H1 (cell line): ENCODE data around the gene SLC2A11. TPM values are rescaled to one million over a fixed set of nuclear protein-coding genes. Genes with fewer than 3 reads are reported as not detected.

Source experiments
- CTCF ChIA-PET: fragments of 300-600 bp; sonication (Branson Sonifier 250); formaldehyde crosslinking; loops from one replicate; lab custom pipeline; 2021; ENCODE audit not compliant: partially characterized antibody; lab: Charles Lee
- POLR2A ChIA-PET: fragments of 300-600 bp; sonication (Branson Sonifier 250); formaldehyde crosslinking; loops from one replicate; lab custom pipeline; 2021; ENCODE audit warnings: inconsistent platforms; ENCODE audit not compliant: partially characterized antibody; lab: Charles Lee
- DNase-seq, 2 experiments: peaks; one replicate each; pipeline versions ENCODE4 v3.0.0 to v3.0.0-alpha.2; 2010 to 2022; ENCODE audit warnings: low spot score in 2 of 2, low read depth in 1 of 2, mixed read lengths in 1 of 2
- FAIRE-seq: peaks from 2 replicates; lab custom pipeline; 2011; peaks lifted over from hg19 to GRCh38; lab: Jason Lieb, UNC
- H2AFZ ChIP-seq: 2 replicates; pipeline ENCODE4 v1.8.1; 2012; ENCODE audit warnings: low read length, inconsistent platforms
- H2AK5ac ChIP-seq: 2 replicates; pipeline ENCODE4 v1.6.1; 2013; ENCODE audit warnings: low read depth, low read length
- H2BK120ac ChIP-seq: replicated peaks from 2 replicates; pipeline ENCODE3; 2013; ENCODE audit warnings: low read depth, low read length, inconsistent platforms
- H2BK12ac ChIP-seq: 2 replicates; pipeline ENCODE4 v1.6.1; 2013; ENCODE audit warnings: low read depth, low read length
- H2BK15ac ChIP-seq: 2 replicates; pipeline ENCODE4 v1.6.1; 2013; ENCODE audit warnings: low read length
- H2BK20ac ChIP-seq: 2 replicates; pipeline ENCODE4 v1.6.1; 2013; ENCODE audit warnings: low read length
- H2BK5ac ChIP-seq: 2 replicates; pipeline ENCODE4 v1.6.1; 2013; ENCODE audit warnings: low read depth, low read length
- H3K14ac ChIP-seq: 2 replicates; pipeline ENCODE4 v1.6.1; 2013; ENCODE audit warnings: inconsistent platforms; ENCODE audit not compliant: insufficient read length
- H3K18ac ChIP-seq: 2 replicates; pipeline ENCODE4 v1.6.1; 2013; ENCODE audit warnings: low read length; ENCODE audit errors: extremely low read depth
- H3K23ac ChIP-seq: 2 replicates; pipeline ENCODE4 v1.6.1; 2013; ENCODE audit warnings: inconsistent platforms; ENCODE audit not compliant: insufficient read length
- H3K23me2 ChIP-seq: 2 replicates; pipeline ENCODE4 v1.6.1; 2013; ENCODE audit warnings: low read depth, low read length
- H3K27ac ChIP-seq: 2 replicates; pipeline ENCODE4 v1.6.1; 2011; ENCODE audit warnings: low read depth, low read length, inconsistent platforms
- H3K27me3 ChIP-seq, 4 experiments: replicated peaks in 1 of 4; 1 replicate in 1 of 4; 2 replicates in 3 of 4; pipeline versions ENCODE4 v1.6.1 to v1.8.1; 2011 to 2013; ENCODE audit warnings: low read length in 3 of 4, mild to moderate bottlenecking in 3 of 4, inconsistent platforms in 2 of 4, mixed read lengths in 2 of 4, moderate library complexity in 1 of 4; ENCODE audit not compliant: control insufficient read depth in 3 of 4, insufficient read depth in 3 of 4; ENCODE audit errors: extremely low read depth in 1 of 4
- H3K36me3 ChIP-seq, 4 experiments: 2 replicates each; pipeline versions ENCODE4 v1.6.1 to v1.8.1; 2011 to 2013; ENCODE audit warnings: mild to moderate bottlenecking in 4 of 4, low read length in 3 of 4, moderate library complexity in 2 of 4, control low read depth in 1 of 4, inconsistent platforms in 1 of 4; ENCODE audit not compliant: insufficient read depth in 4 of 4, control insufficient read depth in 2 of 4
- H3K4ac ChIP-seq: replicated peaks from 2 replicates; pipeline ENCODE3; 2013; ENCODE audit warnings: low read length, low read depth, mixed read lengths, inconsistent platforms; ENCODE audit not compliant: insufficient read length
- H3K4me1 ChIP-seq, 4 experiments: replicated peaks in 1 of 4; 1 replicate in 1 of 4; 2 replicates in 3 of 4; pipeline versions ENCODE4 v1.6.1 to v1.8.1; 2011 to 2013; ENCODE audit warnings: low read length in 3 of 4, inconsistent platforms in 2 of 4, mixed read lengths in 1 of 4; ENCODE audit not compliant: insufficient read depth in 4 of 4, control insufficient read depth in 3 of 4
- H3K4me2 ChIP-seq, 2 experiments: 2 replicates each; pipeline versions ENCODE4 v1.6.1 to v1.8.1; 2011 to 2013; ENCODE audit warnings: low read depth in 2 of 2, low read length in 2 of 2, control low read depth in 1 of 2, inconsistent platforms in 1 of 2, mild to moderate bottlenecking in 1 of 2; ENCODE audit not compliant: insufficient read depth in 1 of 2
- H3K4me3 ChIP-seq, 4 experiments: fragments of 200-600, 300-600 bp in 1 of 4; sonication (generic), shearing (Covaris generic), sonication (Bioruptor Twin) in 1 of 4; 2 replicates each; pipeline versions ENCODE4 v1.5.1 to v1.8.1; 2011 to 2016; ENCODE audit warnings: low read length in 4 of 4, low read depth in 3 of 4, control low read depth in 2 of 4, inconsistent platforms in 2 of 4, mild to moderate bottlenecking in 2 of 4, mixed read lengths in 1 of 4, moderate library complexity in 1 of 4; ENCODE audit not compliant: insufficient read depth in 2 of 4; ENCODE audit errors: extremely low read depth in 1 of 4
- H3K56ac ChIP-seq: replicated peaks from 2 replicates; pipeline ENCODE3; 2013; ENCODE audit warnings: low read depth, mild to moderate bottlenecking, mixed read lengths, low read length, inconsistent platforms; ENCODE audit not compliant: insufficient read length
- H3K79me1 ChIP-seq: 2 replicates; pipeline ENCODE4 v1.6.1; 2013; ENCODE audit warnings: low read depth, low read length, control low read depth
- H3K79me2 ChIP-seq, 2 experiments: 2 replicates each; pipeline versions ENCODE4 v1.6.1 to v1.8.1; 2012 to 2013; ENCODE audit warnings: low read length in 2 of 2, mild to moderate bottlenecking in 2 of 2, inconsistent platforms in 1 of 2; ENCODE audit not compliant: insufficient read depth in 2 of 2, control insufficient read depth in 1 of 2
- H3K9ac ChIP-seq, 4 experiments: replicated peaks in 1 of 4; 1 replicate in 1 of 4; 2 replicates in 3 of 4; pipeline versions ENCODE4 v1.6.1 to v1.8.1; 2011 to 2013; ENCODE audit warnings: low read depth in 3 of 4, low read length in 3 of 4, control low read depth in 2 of 4, mild to moderate bottlenecking in 2 of 4, moderate library complexity in 2 of 4, inconsistent platforms in 1 of 4; ENCODE audit errors: extremely low read depth in 1 of 4
- H3K9me3 ChIP-seq, 2 experiments: 2 replicates each; pipeline versions ENCODE4 v1.6.1 to v1.8.1; 2012 to 2013; ENCODE audit warnings: mild to moderate bottlenecking in 2 of 2, moderate library complexity in 2 of 2, control low read depth in 1 of 2, inconsistent platforms in 1 of 2, low read depth in 1 of 2, low read length in 1 of 2, mixed read lengths in 1 of 2; ENCODE audit not compliant: insufficient read depth in 2 of 2
- H4K20me1 ChIP-seq, 2 experiments: replicated peaks in 1 of 2; 2 replicates each; pipeline versions ENCODE3 to v1.8.1; 2011 to 2013; ENCODE audit warnings: inconsistent platforms in 2 of 2, low read length in 2 of 2, mild to moderate bottlenecking in 1 of 2; ENCODE audit not compliant: insufficient read depth in 2 of 2, control insufficient read depth in 1 of 2
- H4K5ac ChIP-seq: 2 replicates; pipeline ENCODE4 v1.6.1; 2013; ENCODE audit warnings: low read length, low read depth, mixed read lengths, inconsistent platforms; ENCODE audit not compliant: insufficient read length
- H4K8ac ChIP-seq: 2 replicates; pipeline ENCODE4 v1.8.0; 2013; ENCODE audit warnings: mild to moderate bottlenecking, moderate library complexity, low read length, inconsistent platforms; ENCODE audit not compliant: insufficient read depth; ENCODE audit errors: extremely low read depth
- H4K91ac ChIP-seq: replicated peaks from 2 replicates; pipeline ENCODE3; 2013; ENCODE audit warnings: low read length, mixed read lengths, inconsistent platforms; ENCODE audit not compliant: insufficient read length
- CREB1 ChIP-seq: IDR thresholded peaks from 2 replicates; pipeline ENCODE4 v1.6.1; 2012; ENCODE audit warnings: inconsistent platforms
- EGR1 ChIP-seq: IDR thresholded peaks from 2 replicates; pipeline ENCODE4 v1.6.1; 2011; ENCODE audit warnings: low read depth, low read length, borderline replicate concordance
- EZH2 ChIP-seq: fragments of 200-600 bp; sonication (generic); IDR thresholded peaks from 2 replicates; pipeline ENCODE4 v1.7.1; 2012; ENCODE audit warnings: low read depth, mild to moderate bottlenecking, moderate library complexity, low read length, inconsistent platforms; ENCODE audit not compliant: severe bottlenecking
- GABPA ChIP-seq: IDR thresholded peaks from 2 replicates; pipeline ENCODE4 v1.6.1; 2011; ENCODE audit warnings: mild to moderate bottlenecking, low read length, moderate library complexity, borderline replicate concordance; ENCODE audit not compliant: insufficient read depth
- MAFK ChIP-seq: IDR thresholded peaks from 2 replicates; pipeline ENCODE4 v1.6.1; 2012; ENCODE audit warnings: low read depth, mild to moderate bottlenecking, improper control_type of control experiment, low read length
- NANOG ChIP-seq: IDR thresholded peaks from 2 replicates; pipeline ENCODE4 v1.6.1; 2011; ENCODE audit warnings: low read length, low read depth, mild to moderate bottlenecking, inconsistent platforms; ENCODE audit not compliant: insufficient read depth, poor library complexity, severe bottlenecking
- RAD21 ChIP-seq, 2 experiments: IDR thresholded peaks in 1 of 2; conservative IDR thresholded peaks in 1 of 2; 2 replicates each; pipeline ENCODE4 v1.6.1; 2011; ENCODE audit warnings: low read depth in 2 of 2, low read length in 2 of 2, improper control_type of control experiment in 1 of 2, inconsistent platforms in 1 of 2, mild to moderate bottlenecking in 1 of 2, moderate library complexity in 1 of 2
- SIRT6 ChIP-seq: IDR thresholded peaks from one replicate; pipeline ENCODE4 v1.7.1; 2012; ENCODE audit warnings: low read length, inconsistent platforms
- SP4 ChIP-seq: IDR thresholded peaks from 2 replicates; pipeline ENCODE4 v1.6.1; 2012; ENCODE audit warnings: low read length, inconsistent platforms
- TAF7 ChIP-seq: optimal IDR thresholded peaks from 2 replicates; pipeline ENCODE3; 2011; ENCODE audit warnings: low read depth, mild to moderate bottlenecking, inconsistent platforms, low read length, moderate library complexity, borderline replicate concordance
- TCF12 ChIP-seq: IDR thresholded peaks from 2 replicates; pipeline ENCODE4 v1.6.1; 2011; ENCODE audit warnings: low read depth, mild to moderate bottlenecking, low read length
- TEAD4 ChIP-seq: IDR thresholded peaks from 2 replicates; pipeline ENCODE4 v1.6.1; 2012; ENCODE audit warnings: low read depth, low read length, inconsistent platforms, mixed read lengths
- WGBS, 2 experiments: shearing (Covaris generic) in 1 of 2; methylation state at CpG; one replicate each; pipeline versions ENCODE4 v1.1.6 to v1.1.7; 2013 to 2015; ENCODE audit warnings: low lambda C conversion rate in 2 of 2, mixed read lengths in 2 of 2, inconsistent platforms in 1 of 2, low coverage in 1 of 2, missing lambda C conversion rate in 1 of 2; ENCODE audit not compliant: insufficient replicate concordance in 2 of 2, insufficient coverage in 1 of 2, insufficient read length in 1 of 2; ENCODE audit errors: extremely low coverage in 1 of 2, missing lambda C conversion rate in 1 of 2; 5-methylcytosine and 5-hydroxymethylcytosine counted together
- polyA plus RNA-seq, 7 experiments: library from polyadenylated mRNA; depleted of rRNA in 3 of 7; stranded (reverse) in 5 of 7; unstranded in 2 of 7; fragments of >200 nt in 5 of 7; fragments of 200-250 nt in 2 of 7; gene quantifications; 1 replicate in 5 of 7; 2 replicates in 1 of 7; 4 replicates in 1 of 7; pipeline versions ENCODE4 v1.2.1 to v1.2.3, GENCODE V29; 2011 to 2013; ENCODE audit warnings: missing spikeins in 2 of 7, mixed read lengths in 2 of 7
- total RNA-seq: library from RNA; stranded (reverse); fragmentation: NEBNext Ultra II Directional; extraction: Animal tissue kit (Norgen Biotek cat#: 25700); gene quantifications from 2 replicates; pipeline ENCODE4 v1.2.1, GENCODE V29; 2021

Gene SLC2A11
- total and polyA plus RNA-seq, 2 of the 8 experiments (the other 6 are each of a cell fraction or from before 2014, with no cell fraction given) = 10.7 to 12.5 TPM

- Histone ChIP-seq H2BK120ac (no peak overlapping the region), H3K4me3 (no peak overlapping the region), H3K27ac (no peak overlapping the region), H3K36me3 (peaks cover 5 to 47% (median 17%) of the 10 kb centered on the region in 4 experiments; a peak in 7 of 8 replicates), H4K20me1 (peaks cover 0 to 4% of the 10 kb centered on the region in 2 experiments), H3K9ac (no peak overlapping the region), H3K4me1 (no peaks in the 10 kb centered on the region), H3K79me1 (no peaks in the 10 kb centered on the region), H2BK12ac (no peak overlapping the region), H3K79me2 (no peaks in the 10 kb centered on the region), H3K27me3 (no peaks in the 10 kb centered on the region), H3K4me2 (no peak overlapping the region), H2BK5ac (no peak overlapping the region; the same call in 1 of the 2 replicates), H4K91ac (no peak overlapping the region), H3K14ac (no peak overlapping the region), H2AFZ (no peak overlapping the region), H2BK15ac (no peak overlapping the region), H3K23ac (no peak overlapping the region), H3K9me3 (no peaks in the 10 kb centered on the region), H3K18ac (no peak overlapping the region), H3K23me2 (no peaks in the 10 kb centered on the region), H4K8ac (no peak overlapping the region), H2AK5ac (no peak overlapping the region), H3K4ac (no peak overlapping the region), H3K56ac (no peak overlapping the region), H4K5ac (no peak overlapping the region), H2BK20ac (no peak overlapping the region)
- ChIA-PET POLR2A (interaction anchor here (1.3 kb wide), 1 partner anchor 9 kb away, joined by 3 read pairs; no protein-coding TSS in a partner anchor), CTCF (interaction anchor here (1.4 to 3.3 kb wide), 2 partner anchors 31 to 34 kb away, joined by 3 to 9 read pairs; no protein-coding TSS in a partner anchor)
- no peak for FAIRE-seq
- no peak for DNase-seq
- 91% methylated on average over 18 of the region's 18 CpGs; no CpG with 5 or more reads in 1 of the 2 experiments for WGBS, 2 experiments
- no peak for TF ChIP-seq EZH2
- TF ChIP-seq TEAD4 = no peak
- no peak for TF ChIP-seq EGR1
- TF ChIP-seq RAD21 (IDR thresholded peaks at IDR 0.05 in 1 of 2, conservative IDR thresholded peaks at IDR 0.05 in 1 of 2; ENCODE audit: low read depth in 2 of 2, low read length in 2 of 2) = no peak
- TF ChIP-seq NANOG = no peak
- no peak for TF ChIP-seq MAFK
- no peak for TF ChIP-seq CREB1
- no peak for TF ChIP-seq TAF7
- TF ChIP-seq TCF12 = no peak
- no peak for TF ChIP-seq GABPA
- no peak for TF ChIP-seq SIRT6
- no peak for TF ChIP-seq SP4
Observed at GRCh38 chr22:23816156-23816976, 41.3 kb upstream of the SLC2A11 start.
